Measurements from ENCODE around the gene PLB1.

DNA sequence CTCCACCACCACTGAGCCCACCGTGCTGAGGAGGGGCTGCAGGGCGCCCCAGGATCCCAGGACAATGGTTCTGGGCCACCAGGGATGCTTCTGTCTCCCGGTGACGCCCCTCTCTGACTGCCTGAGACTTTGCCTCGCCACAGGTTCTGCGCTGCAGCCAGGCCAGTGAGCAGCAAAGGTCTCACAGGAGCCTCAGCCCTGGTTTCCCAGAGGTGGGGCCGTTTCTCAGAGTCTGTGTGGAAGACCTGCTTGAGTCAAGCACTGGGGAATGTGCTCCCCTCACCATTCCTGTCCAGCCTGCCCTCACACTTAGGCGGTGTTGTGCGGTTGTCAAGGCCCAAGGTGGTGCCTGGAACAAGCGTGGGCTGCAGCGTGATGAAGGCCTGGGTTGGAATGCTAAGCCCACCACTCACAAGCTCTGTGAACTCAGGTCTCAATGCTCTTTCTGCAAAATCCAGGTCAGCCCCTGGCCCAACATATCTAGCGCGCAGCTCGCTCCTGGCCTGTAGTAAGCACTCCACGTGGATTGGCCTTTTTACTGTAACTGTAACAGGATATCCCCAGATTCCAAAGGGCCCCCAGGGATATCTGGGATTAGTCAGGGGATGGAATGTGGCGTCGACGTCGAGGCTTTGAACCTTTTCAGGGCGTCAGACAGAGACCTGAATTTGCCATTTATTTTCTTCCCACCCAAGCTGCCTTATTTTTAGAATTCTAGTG, 47.6 kb downstream of the PLB1 start:
- no peak for TF ChIP-seq NFIC (IDR thresholded peaks at IDR 0.05)
- TF ChIP-seq CEBPB (IDR thresholded peaks at IDR 0.05) = no peak
- TF ChIP-seq FOXM1 (IDR thresholded peaks at IDR 0.05; ENCODE audit: borderline replicate concordance, low read depth) = no peak
- TF ChIP-seq TAF1 (IDR thresholded peaks at IDR 0.05; ENCODE audit: low read depth) = no peak
- TF ChIP-seq EGR1 (IDR thresholded peaks at IDR 0.05) = no peak
- TF ChIP-seq RAD21 (IDR thresholded peaks at IDR 0.05; ENCODE audit: low read depth) = no peak
- no peak for TF ChIP-seq EP300 (IDR thresholded peaks at IDR 0.05; ENCODE audit: borderline replicate concordance)
- TF ChIP-seq, protein P1, sequence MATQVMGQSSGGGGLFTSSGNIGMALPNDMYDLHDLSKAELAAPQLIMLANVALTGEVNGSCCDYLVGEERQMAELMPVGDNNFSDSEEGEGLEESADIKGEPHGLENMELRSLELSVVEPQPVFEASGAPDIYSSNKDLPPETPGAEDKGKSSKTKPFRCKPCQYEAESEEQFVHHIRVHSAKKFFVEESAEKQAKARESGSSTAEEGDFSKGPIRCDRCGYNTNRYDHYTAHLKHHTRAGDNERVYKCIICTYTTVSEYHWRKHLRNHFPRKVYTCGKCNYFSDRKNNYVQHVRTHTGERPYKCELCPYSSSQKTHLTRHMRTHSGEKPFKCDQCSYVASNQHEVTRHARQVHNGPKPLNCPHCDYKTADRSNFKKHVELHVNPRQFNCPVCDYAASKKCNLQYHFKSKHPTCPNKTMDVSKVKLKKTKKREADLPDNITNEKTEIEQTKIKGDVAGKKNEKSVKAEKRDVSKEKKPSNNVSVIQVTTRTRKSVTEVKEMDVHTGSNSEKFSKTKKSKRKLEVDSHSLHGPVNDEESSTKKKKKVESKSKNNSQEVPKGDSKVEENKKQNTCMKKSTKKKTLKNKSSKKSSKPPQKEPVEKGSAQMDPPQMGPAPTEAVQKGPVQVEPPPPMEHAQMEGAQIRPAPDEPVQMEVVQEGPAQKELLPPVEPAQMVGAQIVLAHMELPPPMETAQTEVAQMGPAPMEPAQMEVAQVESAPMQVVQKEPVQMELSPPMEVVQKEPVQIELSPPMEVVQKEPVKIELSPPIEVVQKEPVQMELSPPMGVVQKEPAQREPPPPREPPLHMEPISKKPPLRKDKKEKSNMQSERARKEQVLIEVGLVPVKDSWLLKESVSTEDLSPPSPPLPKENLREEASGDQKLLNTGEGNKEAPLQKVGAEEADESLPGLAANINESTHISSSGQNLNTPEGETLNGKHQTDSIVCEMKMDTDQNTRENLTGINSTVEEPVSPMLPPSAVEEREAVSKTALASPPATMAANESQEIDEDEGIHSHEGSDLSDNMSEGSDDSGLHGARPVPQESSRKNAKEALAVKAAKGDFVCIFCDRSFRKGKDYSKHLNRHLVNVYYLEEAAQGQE (IDR thresholded peaks at IDR 0.05; ENCODE audit: low read depth) = no peak
- TF ChIP-seq TCF12 (IDR thresholded peaks at IDR 0.05; ENCODE audit: low read depth) = no peak
